22Rv1 (cell line): ENCODE results near the gene RRAD.
"Not testable (repeated sequence)": the region's sequence is repeated elsewhere in the genome, so short reads cannot be mapped to it uniquely, and the experiment has no call there.

Source experiments
- H3K27ac ChIP-seq: fragments of 450-650 bp; 2 replicates; pipeline ENCODE4 v1.5.1; 2017
- CTCF ChIP-seq: fragments of 450-650 bp; IDR thresholded peaks from 2 replicates; pipeline ENCODE4 v1.5.1; 2017; ENCODE audit warnings: mild to moderate bottlenecking
- ZFX ChIP-seq: fragments of 450-650 bp; IDR thresholded peaks from 2 replicates; pipeline ENCODE4 v1.6.1; 2017; ENCODE audit warnings: antibody characterized with exemption, borderline replicate concordance

Gene RRAD

GRCh38 chr16:66948837-66949225 is 23.5 kb upstream of the RRAD start:
- TF ChIP-seq ZFX (no peak), CTCF (no peak)
- no peak overlapping the region for H3K27ac ChIP-seq

DNA sequence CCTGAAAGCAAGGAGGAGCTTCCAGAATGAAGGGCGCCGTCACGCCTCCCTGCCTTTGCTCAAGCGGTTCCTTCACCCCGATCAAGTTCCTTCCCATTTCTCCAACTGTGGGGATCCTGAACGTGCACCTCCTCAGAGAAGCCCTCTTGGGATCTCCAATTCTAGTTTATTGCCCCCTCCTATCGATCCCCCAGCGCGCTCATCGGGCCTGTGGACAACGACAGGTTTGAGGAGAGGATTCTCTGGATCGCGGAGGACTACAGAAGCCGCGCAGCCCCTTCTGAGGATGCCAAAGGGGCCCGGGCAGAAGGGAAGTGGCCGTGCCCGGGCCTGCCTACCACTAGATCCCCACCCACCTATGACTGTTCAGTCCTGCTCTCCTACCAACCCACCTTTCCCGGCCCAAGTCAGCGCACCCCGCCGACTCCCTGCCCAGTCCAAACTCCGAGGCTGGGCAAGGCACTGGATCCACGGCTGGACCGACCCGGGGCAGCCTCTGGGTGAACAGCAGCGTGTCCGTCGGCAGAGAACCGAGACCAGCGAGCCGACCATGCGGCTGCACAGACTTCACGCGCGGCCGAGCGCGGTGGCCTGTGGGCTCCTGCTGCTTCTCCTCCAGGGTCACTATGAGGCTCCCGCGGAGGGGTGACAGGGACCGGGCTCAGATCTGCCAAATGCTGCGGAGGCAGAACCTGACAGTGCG is 22.9 kb upstream of the RRAD start:
- no peak for TF ChIP-seq ZFX
- no peak overlapping the region for H3K27ac ChIP-seq

DNA sequence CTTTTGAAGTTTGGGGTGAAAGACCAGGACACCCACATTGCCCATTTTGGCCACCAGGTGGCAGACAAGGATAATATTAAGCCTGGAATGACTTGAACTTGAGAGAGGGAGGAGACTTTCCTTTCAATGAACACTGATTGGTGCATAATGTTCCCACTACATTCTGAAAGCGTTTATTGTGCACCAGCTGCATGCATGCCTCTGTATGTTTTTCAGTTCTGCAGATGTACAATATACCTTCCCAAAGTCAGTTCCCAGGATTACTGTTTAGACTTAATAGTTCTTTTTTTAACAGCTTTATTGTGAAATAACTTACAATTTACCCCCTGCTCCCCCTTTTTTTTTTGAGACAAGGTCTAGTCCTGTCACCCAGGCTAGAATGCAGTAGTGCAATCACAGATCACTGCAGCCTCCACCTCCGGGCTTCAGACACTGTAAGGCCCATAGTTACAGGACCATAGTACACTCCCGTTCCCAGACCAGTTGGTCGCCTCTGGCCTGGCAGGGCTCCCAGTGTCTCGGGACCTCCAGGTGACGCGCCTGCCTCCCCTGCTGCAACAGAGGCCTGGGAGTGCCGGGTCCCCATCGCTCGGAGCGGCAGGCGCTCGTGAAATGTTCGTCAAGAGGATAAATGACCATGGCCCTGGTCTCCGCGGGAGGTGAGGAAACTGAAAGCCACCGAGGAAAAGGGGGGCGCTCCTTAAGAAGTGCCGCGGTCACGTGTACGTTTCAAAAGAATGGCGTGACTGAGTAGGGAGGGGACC is 22.1 kb upstream of the RRAD start:
- peak; percentile 86 for TF ChIP-seq CTCF
- no peak for TF ChIP-seq ZFX
- H3K27ac ChIP-seq = no peak overlapping the region

DNA sequence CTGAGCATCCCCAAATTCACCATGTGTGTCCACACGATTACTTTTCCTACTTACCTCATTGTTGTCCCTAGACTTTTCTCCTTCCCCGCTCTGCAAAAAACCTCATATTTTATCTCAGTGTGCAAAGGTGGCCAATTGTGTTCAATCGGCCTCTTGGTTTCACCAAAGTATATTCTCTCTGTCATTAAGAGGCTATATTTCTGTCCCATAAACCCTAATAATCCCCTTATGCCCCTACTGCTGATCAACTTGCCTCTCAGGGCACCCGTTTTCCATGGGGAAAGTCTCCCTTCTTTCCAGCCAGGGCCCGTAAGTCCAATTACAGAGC is 21.6 kb upstream of the RRAD start:
- no peak for TF ChIP-seq CTCF
- TF ChIP-seq ZFX = no peak
- no peak overlapping the region for H3K27ac ChIP-seq

DNA sequence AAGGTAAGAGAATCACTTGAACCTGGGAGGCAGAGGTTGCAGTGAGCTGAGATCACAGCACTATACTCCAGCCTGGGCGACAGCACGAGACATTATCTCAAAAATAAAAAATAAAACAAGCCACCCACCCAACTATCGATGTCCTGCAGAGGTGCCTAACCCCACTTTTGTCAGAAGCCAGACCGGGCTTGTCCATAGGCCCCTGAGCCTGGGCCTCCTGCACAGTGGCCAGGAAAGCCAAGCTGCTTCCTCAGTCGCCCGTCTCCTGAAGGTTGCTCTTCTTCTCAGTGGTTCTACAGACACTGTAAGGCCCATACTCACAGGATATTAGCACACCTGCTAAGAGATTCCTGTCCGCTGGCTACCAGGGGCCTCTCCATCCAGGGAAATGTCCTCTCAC is 21.2 kb upstream of the RRAD start:
- no peak for TF ChIP-seq CTCF
- no peak for TF ChIP-seq ZFX
- H3K27ac ChIP-seq = no peak overlapping the region

GRCh38 chr16:66945939-66946338 is 20.6 kb upstream of the RRAD start:
- TF ChIP-seq ZFX (no peak), CTCF (no peak)
- no peak overlapping the region for H3K27ac ChIP-seq

DNA sequence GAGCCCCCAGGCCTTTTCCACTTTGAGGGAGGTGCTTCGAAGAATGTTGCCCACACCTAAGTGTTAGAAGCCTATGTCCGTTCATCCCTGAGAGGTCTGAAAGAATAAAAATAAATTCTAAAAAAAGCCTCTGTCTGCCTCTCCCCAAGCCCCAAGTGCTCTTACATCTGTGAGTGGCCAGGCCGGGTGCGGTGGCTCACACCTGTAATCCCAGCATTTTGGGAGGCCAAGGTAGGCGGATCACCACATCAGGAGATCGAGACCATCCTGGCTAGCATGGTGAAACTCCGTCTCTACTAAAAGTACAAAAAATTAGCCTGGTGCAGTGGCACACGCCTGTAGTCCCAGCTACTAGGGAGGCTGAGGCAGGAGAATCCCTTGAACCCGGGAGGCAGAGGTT is 19.6 kb upstream of the RRAD start:
- H3K27ac ChIP-seq = not testable (repeated sequence)

- no peak for TF ChIP-seq CTCF
- no peak for TF ChIP-seq ZFX
- H3K27ac ChIP-seq = no peak overlapping the region
Measured at GRCh38 chr16:66944054-66944441, 18.7 kb upstream of the RRAD start.
